Mammary epithelial cell (primary cell): ENCODE measurements around the gene MEP1B.

Experiments
- EZH2 ChIP-seq: IDR thresholded peaks from 2 replicates; pipeline ENCODE4 v1.6.1; 2012; ENCODE audit warnings: low read length, inconsistent platforms, borderline replicate concordance
- TF ChIP-seq, protein P1 (sequence below), 2 donors: IDR thresholded peaks in 1 of 2; conservative IDR thresholded peaks in 1 of 2; 2 replicates each; pipeline ENCODE4 v1.5.1; 2011 to 2012; ENCODE audit warnings: inconsistent platforms in 2 of 2, low read length in 2 of 2, mild to moderate bottlenecking in 2 of 2, control low read depth in 1 of 2, low read depth in 1 of 2; ENCODE audit not compliant: insufficient read depth in 1 of 2; ENCODE audit errors: extremely low read depth in 1 of 2

DNA sequence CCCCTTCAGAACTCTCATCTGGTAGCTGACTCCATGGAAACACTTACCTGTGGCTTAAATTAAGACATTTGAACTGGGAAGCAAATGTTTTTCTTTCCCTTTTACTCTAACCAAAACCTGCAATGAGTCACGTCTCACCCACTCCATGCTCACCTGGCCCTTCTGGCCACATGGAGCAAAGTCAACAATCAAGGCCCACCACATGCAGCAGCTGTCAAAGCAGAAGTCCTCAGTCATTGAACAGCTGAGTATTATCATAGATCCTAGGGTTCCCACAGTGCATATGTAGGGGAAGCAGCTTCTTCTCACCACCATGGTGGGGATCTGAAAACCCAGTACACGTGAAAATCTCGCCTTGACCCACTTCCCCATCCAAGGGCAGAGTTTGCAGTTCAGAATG is 12.3 kb upstream of the MEP1B start:
- TF ChIP-seq, protein P1, sequence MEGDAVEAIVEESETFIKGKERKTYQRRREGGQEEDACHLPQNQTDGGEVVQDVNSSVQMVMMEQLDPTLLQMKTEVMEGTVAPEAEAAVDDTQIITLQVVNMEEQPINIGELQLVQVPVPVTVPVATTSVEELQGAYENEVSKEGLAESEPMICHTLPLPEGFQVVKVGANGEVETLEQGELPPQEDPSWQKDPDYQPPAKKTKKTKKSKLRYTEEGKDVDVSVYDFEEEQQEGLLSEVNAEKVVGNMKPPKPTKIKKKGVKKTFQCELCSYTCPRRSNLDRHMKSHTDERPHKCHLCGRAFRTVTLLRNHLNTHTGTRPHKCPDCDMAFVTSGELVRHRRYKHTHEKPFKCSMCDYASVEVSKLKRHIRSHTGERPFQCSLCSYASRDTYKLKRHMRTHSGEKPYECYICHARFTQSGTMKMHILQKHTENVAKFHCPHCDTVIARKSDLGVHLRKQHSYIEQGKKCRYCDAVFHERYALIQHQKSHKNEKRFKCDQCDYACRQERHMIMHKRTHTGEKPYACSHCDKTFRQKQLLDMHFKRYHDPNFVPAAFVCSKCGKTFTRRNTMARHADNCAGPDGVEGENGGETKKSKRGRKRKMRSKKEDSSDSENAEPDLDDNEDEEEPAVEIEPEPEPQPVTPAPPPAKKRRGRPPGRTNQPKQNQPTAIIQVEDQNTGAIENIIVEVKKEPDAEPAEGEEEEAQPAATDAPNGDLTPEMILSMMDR (conservative IDR thresholded peaks at IDR 0.05 in 1 of 2, IDR thresholded peaks at IDR 0.05 in 1 of 2; ENCODE audit: extremely low read depth in 1 of 2, insufficient read depth in 1 of 2, low read depth in 1 of 2, low read length in 2 of 2) = no peak
- TF ChIP-seq EZH2 = no peak
